Measurements from ENCODE around the gene ADD1.
"Not testable (repeated sequence)": the region's sequence is repeated elsewhere in the genome, so short reads cannot be mapped to it uniquely, and the experiment has no call there.

Gene ADD1

DNA sequence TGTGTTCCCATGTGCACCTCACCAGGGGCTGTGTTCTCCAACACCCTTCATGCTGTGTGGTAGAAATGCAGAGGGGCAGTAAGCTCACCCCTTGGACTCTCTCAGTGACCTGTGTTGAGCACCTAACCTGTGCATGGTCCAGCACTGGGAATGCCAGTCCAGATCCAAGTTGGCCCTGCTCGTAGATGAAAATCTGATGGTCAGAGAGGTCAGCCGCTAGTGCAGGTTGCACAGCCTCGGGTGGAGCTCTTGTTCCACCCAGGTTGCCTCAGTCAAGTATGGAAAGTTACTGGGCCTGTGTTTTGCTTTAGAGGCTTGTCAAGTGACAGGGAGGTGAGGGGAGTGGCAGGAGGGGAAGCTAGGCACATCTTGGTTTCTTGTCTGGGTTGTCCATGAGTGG, 68.2 kb downstream of the ADD1 start:
- no peak for DNase-seq (ENCODE audit: low read depth)
- no peak overlapping the region for H3K4me3 ChIP-seq (replicated peaks; ENCODE audit: low read depth, low read length)
- no peak for TF ChIP-seq CTCF (IDR thresholded peaks at IDR 0.05; ENCODE audit: low read length, missing control alignments)

- no peak for DNase-seq (ENCODE audit: low read depth)
- H3K4me3 ChIP-seq (replicated peaks; ENCODE audit: low read depth, low read length), result no peak overlapping the region
- TF ChIP-seq CTCF (IDR thresholded peaks at IDR 0.05; ENCODE audit: low read length, missing control alignments), result no peak
These were observed 69.5 kb downstream of the ADD1 start for GRCh38 chr4:2913168-2913567.

DNA sequence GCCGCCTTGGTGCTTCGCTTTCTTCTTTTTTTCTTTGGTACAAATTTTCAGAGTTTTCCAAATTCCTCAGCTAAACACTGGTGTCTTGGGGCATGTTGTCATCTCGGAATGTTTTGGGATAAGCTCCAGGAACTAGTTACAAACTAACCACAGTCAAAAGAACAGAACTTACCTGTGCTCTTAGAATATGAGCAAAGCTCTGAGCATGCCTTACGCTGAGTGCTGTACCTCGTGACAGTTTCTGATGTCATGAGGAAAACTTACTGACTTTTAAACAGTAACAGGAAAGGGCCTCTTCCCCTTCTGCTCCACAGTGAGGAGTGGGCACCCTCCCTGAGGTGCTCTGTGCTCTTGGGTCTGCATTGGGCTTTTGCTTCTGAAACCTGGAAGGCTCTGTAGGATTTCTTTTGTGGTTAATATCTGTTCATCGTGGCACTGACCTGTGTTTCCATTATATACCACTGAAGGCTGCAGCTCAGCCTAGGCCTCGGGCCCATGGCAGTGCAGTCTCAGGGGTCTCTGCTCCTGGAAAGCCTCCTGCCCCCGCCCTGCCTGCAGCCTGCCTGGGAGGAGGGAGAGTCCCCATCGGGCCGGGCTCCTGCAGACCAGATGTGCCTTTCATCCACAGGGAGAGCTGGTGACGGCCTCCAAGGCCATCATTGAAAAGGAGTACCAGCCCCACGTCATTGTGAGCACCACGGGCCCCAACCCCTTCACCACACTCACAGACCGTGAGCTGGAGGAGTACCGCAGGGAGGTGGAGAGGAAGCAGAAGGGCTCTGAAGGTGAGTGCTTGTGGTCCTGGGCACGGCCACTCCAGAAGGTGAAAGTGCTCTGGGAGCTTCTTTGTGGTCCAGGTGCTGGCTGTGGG, 70.8 kb downstream of the ADD1 start:
- no peak overlapping the region for H3K4me3 ChIP-seq (replicated peaks; ENCODE audit: low read depth, low read length)
- DNase-seq (ENCODE audit: low read depth), result no peak
- TF ChIP-seq CTCF (IDR thresholded peaks at IDR 0.05; ENCODE audit: low read length, missing control alignments), result no peak

GRCh38 chr4:2915789-2916188, 72.1 kb downstream of the ADD1 start:
- no peak for TF ChIP-seq CTCF (IDR thresholded peaks at IDR 0.05; ENCODE audit: low read length, missing control alignments)
- H3K4me3 ChIP-seq (replicated peaks; ENCODE audit: low read depth, low read length), result no peak overlapping the region
- DNase-seq (ENCODE audit: low read depth), result no peak

- H3K4me3 ChIP-seq (replicated peaks; ENCODE audit: low read depth, low read length); DNase-seq (ENCODE audit: low read depth): not testable (repeated sequence)
These were observed 73.1 kb downstream of the ADD1 start for GRCh38 chr4:2916696-2917095.

DNA sequence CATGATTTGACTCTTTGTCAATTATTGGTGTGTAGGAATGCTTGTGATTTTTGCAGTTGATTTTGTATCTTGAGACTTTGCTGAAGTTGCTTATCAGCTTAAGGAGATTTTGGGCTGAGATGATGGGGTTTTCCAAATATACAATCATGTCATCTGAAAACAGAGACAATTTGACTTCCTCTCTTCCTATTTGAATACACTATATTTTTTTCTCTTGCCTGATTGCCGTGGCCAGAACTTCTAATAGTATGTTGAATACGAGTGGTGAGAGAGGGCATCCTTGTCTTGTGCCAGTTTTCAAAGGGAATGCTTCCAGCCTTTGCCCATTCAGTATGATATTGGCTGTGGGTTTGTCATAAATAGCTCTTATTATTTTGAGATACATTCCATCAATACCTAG, 74.7 kb downstream of the ADD1 start:
- not testable (repeated sequence) for H3K4me3 ChIP-seq (replicated peaks; ENCODE audit: low read depth, low read length); DNase-seq (ENCODE audit: low read depth)

DNA sequence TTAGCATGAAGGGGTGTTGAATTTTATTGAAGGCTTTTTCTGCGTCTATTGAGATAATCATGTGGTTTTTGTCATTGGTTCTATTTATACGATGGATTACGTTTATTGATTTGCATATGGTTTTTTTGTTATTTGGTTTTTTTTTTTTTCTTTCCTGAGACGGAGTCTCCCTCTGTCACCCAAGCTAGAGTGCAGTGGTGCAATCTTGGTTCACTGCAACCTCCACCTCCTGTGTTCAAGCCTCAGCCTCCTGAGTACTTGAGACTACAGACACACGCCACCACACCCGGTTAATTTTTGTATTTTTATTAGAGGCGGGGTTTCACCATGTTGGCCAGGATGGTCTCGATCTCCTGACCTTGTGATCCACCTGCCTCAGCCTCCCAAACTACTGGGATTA, 75.1 kb downstream of the ADD1 start:
- DNase-seq (ENCODE audit: low read depth); H3K4me3 ChIP-seq (replicated peaks; ENCODE audit: low read depth, low read length): not testable (repeated sequence)

DNA sequence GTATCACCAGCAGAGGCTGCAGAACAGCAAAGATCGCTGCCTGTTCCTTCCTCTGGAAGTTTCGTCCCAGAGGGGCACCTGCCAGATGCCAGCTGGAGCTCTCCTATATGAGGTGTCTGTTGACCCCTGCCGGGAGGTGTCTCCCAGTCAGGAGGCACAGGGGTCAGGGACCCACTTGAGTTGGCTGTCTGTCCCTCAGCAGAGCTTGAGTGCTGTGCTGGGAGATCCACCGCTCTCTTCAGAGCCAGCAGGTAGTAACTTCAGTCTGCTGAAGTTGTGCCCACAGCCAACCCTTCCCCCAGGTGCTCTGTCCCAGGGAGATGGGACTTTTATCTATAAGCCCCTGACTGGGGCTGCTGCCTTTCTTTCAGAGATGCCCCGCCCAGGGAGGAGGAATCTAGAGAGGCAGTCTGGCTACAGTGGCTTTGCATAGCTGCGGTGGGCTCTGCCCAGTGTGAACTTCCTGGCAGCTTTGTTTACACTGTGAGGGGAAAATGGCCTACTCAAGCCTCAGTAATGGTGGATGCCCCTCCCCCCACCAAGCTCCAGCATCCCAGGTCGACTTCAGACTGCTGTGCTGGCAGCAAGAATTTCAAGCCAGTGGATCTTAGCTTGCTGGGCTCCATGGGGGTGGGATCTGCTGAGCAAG, 78.9 kb downstream of the ADD1 start:
- peak; percentile 35 for DNase-seq (ENCODE audit: low read depth)
- not testable (repeated sequence) for H3K4me3 ChIP-seq (replicated peaks; ENCODE audit: low read depth, low read length)

- no peak for TF ChIP-seq CTCF (IDR thresholded peaks at IDR 0.05; ENCODE audit: low read length, missing control alignments)
- DNase-seq (ENCODE audit: low read depth), result peak; percentile 72
- H3K4me3 ChIP-seq (replicated peaks; ENCODE audit: low read depth, low read length), result no peak overlapping the region
These were observed 79.5 kb downstream of the ADD1 start for GRCh38 chr4:2923141-2923551.

Measured in fibroblast of pulmonary artery (primary cell).